K562 (cell line): ENCODE results near the gene NEK5.

ENCODE experiments used
- E2F5 ChIP-seq: sonication (generic); formaldehyde crosslinking; IDR thresholded peaks from 2 replicates; pipeline ENCODE4 v1.8.0; 2022; ENCODE audit warnings: mild to moderate bottlenecking, missing genetic modification reagents
- HDAC2 ChIP-seq: fragments of 450-650 bp; IDR thresholded peaks from 2 replicates; pipeline ENCODE4 v1.6.1; 2016; ENCODE audit warnings: mild to moderate bottlenecking
- NFATC3 ChIP-seq: fragments of 450-650 bp; IDR thresholded peaks from 2 replicates; pipeline ENCODE4 v1.6.1; 2017; ENCODE audit warnings: mild to moderate bottlenecking
- PRMT5 ChIP-seq: sonication (generic); formaldehyde crosslinking; IDR thresholded peaks from 2 replicates; pipeline ENCODE4 v1.5.0; 2020; ENCODE audit warnings: missing genetic modification reagents
- RB1 ChIP-seq: fragments of 450-650 bp; IDR thresholded peaks from 2 replicates; pipeline ENCODE4 v1.6.1; 2017; ENCODE audit warnings: low read depth, mild to moderate bottlenecking

GRCh38 chr13:52033039-52033438 lies 95.8 kb downstream of the NEK5 start:
- TF ChIP-seq NFATC3 = no peak
- no peak for TF ChIP-seq RB1
- no peak for TF ChIP-seq PRMT5 (CRISPR knock-in tag)
- TF ChIP-seq HDAC2 = no peak
- no peak for TF ChIP-seq E2F5 (CRISPR knock-in tag)
